Measurements from ENCODE around the gene RNU1-1. TPM values are rescaled to one million over a fixed set of nuclear protein-coding genes. Genes with fewer than 3 reads are reported as not detected.

The RNU1-1 gene
- total and polyA plus RNA-seq, 9 of the 15 experiments (the other 6 are each of a cell fraction or from before 2014, with no cell fraction given), result under 0.01 to 32,823 (median 2,538) TPM; not detected in 4

- TF ChIP-seq HMGXB4 (CRISPR knock-in tag; IDR thresholded peaks at IDR 0.05) (0 out of 2 replicates have a peak, but pooled peaks have one; percentile 1), MEIS2 (IDR thresholded peaks at IDR 0.05; ENCODE audit: partially characterized antibody) (peak; percentile 46), ZNF584 (CRISPR knock-in tag; IDR thresholded peaks at IDR 0.05; ENCODE audit: low read depth) (0 out of 2 replicates have a peak, but pooled peaks have one; percentile 43), PML (IDR thresholded peaks at IDR 0.05; ENCODE audit: low read length) (peak; percentile 95; the same call in 1 of the 2 replicates), PKNOX1 (IDR thresholded peaks at IDR 0.05) (peak; percentile 95), CREB1 (IDR thresholded peaks at IDR 0.05) (peak; percentile 57), CREB1 (CRISPR knock-in tag; IDR thresholded peaks at IDR 0.05) (peak; percentile 91), PTBP1 (IDR thresholded peaks at IDR 0.05; ENCODE audit: low read depth, low read length) (peak; percentile 11; the same call in 1 of the 2 replicates), ZMIZ1 (IDR thresholded peaks at IDR 0.05; ENCODE audit: low read depth in 2 of 2, low read length in 2 of 2) (peak in 1 of 2 experiments; percentile 93; a peak in 2 of 4 replicates), KDM5B (IDR thresholded peaks at IDR 0.05; ENCODE audit: insufficient replicate concordance, low read depth, low read length) (peak; percentile 64), GTF2F1 (IDR thresholded peaks at IDR 0.05; ENCODE audit: low read depth, low read length) (peak; percentile 96), SPI1 (IDR thresholded peaks at IDR 0.05; ENCODE audit: borderline replicate concordance, low read depth, low read length) (peak; percentile 62; the same call in 1 of the 2 replicates), GABPB1 (CRISPR knock-in tag; IDR thresholded peaks at IDR 0.05) (peak; percentile 90), SP1 (CRISPR knock-in tag; IDR thresholded peaks at IDR 0.05) (peak; percentile 51), NRF1 (conservative IDR thresholded peaks at IDR 0.05 in 1 of 2, IDR thresholded peaks at IDR 0.05 in 1 of 2) (peak; percentile 69 to 74), RUNX1 (IDR thresholded peaks at IDR 0.05; ENCODE audit: low read depth) (peak; percentile 84; the same call in 1 of the 2 replicates), ZNF143 (CRISPR knock-in tag; IDR thresholded peaks at IDR 0.05) (peak; percentile 86), ETS1 (conservative IDR thresholded peaks at IDR 0.05; ENCODE audit: control insufficient read depth, low read depth, low read length) (peak; percentile 75; the same call in 1 of the 2 replicates), POLR2H (tag; IDR thresholded peaks at IDR 0.05; ENCODE audit: low read depth) (peak; percentile 96), RNF2 (IDR thresholded peaks at IDR 0.05) (peak; percentile 96)
Measured at GRCh38 chr1:16514107-16515055, at the start of gene RNU1-1 (continued).
